Spleen (tissue), 11 donors: ENCODE measurements around the gene CBARP. TPM values are rescaled to one million over a fixed set of nuclear protein-coding genes. Genes with fewer than 3 reads are reported as not detected.

Source experiments
- DNase-seq: peaks from one replicate; pipeline ENCODE4 v3.0.0-alpha.2; 2020
- H3K27ac ChIP-seq, 8 donors: fragments of 200-600 bp; sonication (generic) in 7 of 8; 1 replicate in 4 of 8; 2 replicates in 4 of 8; pipeline versions ENCODE4 v1.5.0 to v1.8.0; 2016 to 2021; ENCODE audit warnings: inconsistent platforms in 4 of 8, mild to moderate bottlenecking in 4 of 8, moderate library complexity in 1 of 8
- H3K27me3 ChIP-seq, 7 donors: fragments of 200-600 bp; sonication (generic) in 6 of 7; replicated peaks in 1 of 7; 1 replicate in 4 of 7; 2 replicates in 3 of 7; pipeline versions ENCODE4 v1.5.0 to v1.8.0; 2016 to 2021; ENCODE audit warnings: inconsistent platforms in 3 of 7, mild to moderate bottlenecking in 1 of 7
- H3K36me3 ChIP-seq, 6 donors: fragments of 200-600 bp; sonication (generic) in 5 of 6; 1 replicate in 4 of 6; 2 replicates in 2 of 6; pipeline versions ENCODE4 v1.5.0 to v1.8.0; 2016 to 2021; ENCODE audit warnings: inconsistent platforms in 2 of 6
- H3K4me1 ChIP-seq, 6 donors: fragments of 200-600 bp; sonication (generic) in 5 of 6; 1 replicate in 3 of 6; 2 replicates in 3 of 6; pipeline versions ENCODE4 v1.5.0 to v1.8.0; 2016 to 2021; ENCODE audit warnings: inconsistent platforms in 3 of 6
- H3K4me3 ChIP-seq, 8 donors: fragments of 200-600 bp; sonication (generic) in 7 of 8; 1 replicate in 4 of 8; 2 replicates in 4 of 8; pipeline versions ENCODE4 v1.5.0 to v1.8.0; 2016 to 2021; ENCODE audit warnings: inconsistent platforms in 4 of 8, mild to moderate bottlenecking in 4 of 8, moderate library complexity in 2 of 8
- H3K9me3 ChIP-seq, 8 donors: fragments of 200-600 bp; sonication (generic) in 7 of 8; 1 replicate in 4 of 8; 2 replicates in 4 of 8; pipeline versions ENCODE4 v1.5.0 to v1.8.0; 2016 to 2021; ENCODE audit warnings: inconsistent platforms in 4 of 8
- POLR2A ChIP-seq, 3 donors: fragments of 450-650 bp; IDR thresholded peaks; one replicate each; pipeline ENCODE4 v1.5.1; 2017; ENCODE audit warnings: antibody characterized with exemption in 3 of 3, mild to moderate bottlenecking in 1 of 3
- POLR2AphosphoS5 ChIP-seq, 3 donors: sonication (generic); formaldehyde crosslinking; IDR thresholded peaks; one replicate each; pipeline ENCODE4 v1.5.1; 2017; ENCODE audit warnings: antibody characterized with exemption in 3 of 3
- WGBS, 5 donors: extraction: QIAGEN DNeasy Blood & Tissue Kit in 3 of 5; methylation state at CpG; one replicate each; pipeline versions ENCODE4 v1.1.5 to v1.1.7; 2013 to 2018; 5-methylcytosine and 5-hydroxymethylcytosine counted together
- intact Hi-C: fragments of 100-400 bp; cut with DNase I; formaldehyde crosslinking; loops from one replicate; pipeline ENCODE4 v1.15.0; 2023; ENCODE audit warnings: low total_unique reads
- polyA plus RNA-seq, 3 donors: library from polyadenylated mRNA; stranded (reverse); fragments of 200-250 nt; gene quantifications; one replicate each; pipeline ENCODE4 v1.2.1, GENCODE V29; 2013
- total RNA-seq, 7 donors: library from RNA; depleted of rRNA in 3 of 7; stranded (reverse); fragments of >200 nt in 3 of 7; fragmentation: NEBNext Ultra II Directional in 4 of 7; extraction: Animal tissue kit (Norgen Biotek cat#: 25700) in 4 of 7; gene quantifications; one replicate each; pipeline versions ENCODE4 v1.1.0 to v1.2.1, GENCODE V29; 2016 to 2021
- TF ChIP-seq, protein P1 (sequence below), 11 experiments: fragments of 200-600 bp in 7 of 11; fragments of 450-650 bp in 4 of 11; sonication (generic) in 4 of 11; IDR thresholded peaks in 8 of 11; conservative IDR thresholded peaks in 3 of 11; 1 replicate in 7 of 11; 2 replicates in 4 of 11; pipeline versions ENCODE4 v1.4.0 to v1.8.0; 2016 to 2021; ENCODE audit warnings: antibody characterized with exemption in 11 of 11, inconsistent platforms in 4 of 11, mild to moderate bottlenecking in 1 of 11
- donor health status: healthy with polysubstance abuse.
- donor health status: DM: no; HTN: no; CAD: no; lungs with moderate emphysema.
- donor health status: DM: no; HTN: no; CAD: no.
- donor health status: Bipolar disorder and iron deficiency.
- donor health status: healthy.
- donor health status: DM: no; HTN: no; CAD: no.
- donor health status: DM: yes; HTN: yes; CAD: no.

Gene CBARP
- total and polyA plus RNA-seq, 10 donors, result 0.05 to 1.2 (median 0.41) TPM; not detected in 2

DNA sequence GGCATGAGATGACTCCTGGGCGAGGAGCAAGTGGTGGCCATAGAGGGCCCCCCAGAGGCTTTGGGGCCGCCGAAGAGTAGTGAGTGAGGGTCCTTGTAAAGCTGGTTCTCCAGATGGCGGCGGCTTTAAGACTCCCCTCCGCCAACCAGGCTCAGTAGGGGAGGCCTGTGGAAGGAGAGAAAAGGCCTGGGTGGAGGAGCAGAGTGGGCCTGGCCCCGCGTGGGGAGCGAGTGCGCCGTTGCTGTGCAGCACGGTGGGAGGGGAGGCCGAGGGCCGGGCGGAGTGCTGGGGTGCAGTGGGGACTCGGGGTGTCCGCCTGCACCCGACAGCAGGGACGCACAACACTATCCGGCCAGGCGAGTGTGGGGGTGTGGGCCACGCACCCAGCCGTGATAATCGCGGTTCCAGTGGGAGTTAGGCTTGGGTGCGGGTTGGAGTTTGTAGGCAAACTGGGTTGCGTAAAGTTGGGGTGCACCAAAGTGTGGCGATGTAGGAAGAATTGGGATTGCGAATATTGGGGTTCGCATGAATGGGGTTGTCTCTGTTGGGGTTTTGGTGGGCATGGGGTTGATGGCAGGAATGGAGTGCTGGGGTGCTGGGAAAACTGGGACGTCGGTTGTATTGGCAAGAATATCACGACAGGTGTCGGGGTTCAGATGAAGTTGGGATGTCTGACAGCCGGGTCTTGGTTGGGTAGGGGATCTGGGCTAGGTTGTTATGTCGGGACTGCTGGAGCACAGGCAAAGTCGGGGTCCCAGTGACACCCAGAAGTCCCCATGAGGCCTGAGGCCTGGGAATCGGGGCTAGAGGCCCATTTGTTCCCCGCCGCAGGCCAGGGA, 30.6 kb upstream of the CBARP start:
- Histone ChIP-seq H3K27me3 (no peaks in the 10 kb centered on the region), H3K4me3 (peak overlapping the region in 6 of 8 donors; percentile 60 to 91 (median 82)), H3K9me3 (no peaks in the 10 kb centered on the region), H3K36me3 (peaks cover 4 to 34% (median 29%) of the 10 kb centered on the region in 6 donors), H3K27ac (peak overlapping the region; percentile 92 to 100 (median 100)), H3K4me1 (peaks cover 77 to 96% (median 94%) of the 10 kb centered on the region in 6 donors)
- 56 to 64% (median 58%) methylated on average over 40 of the region's 40 CpGs for WGBS, 5 donors
- peak; percentile 91 for DNase-seq
- intact Hi-C loops, result no loop called here
- no peak for TF ChIP-seq POLR2A (IDR thresholded peaks at IDR 0.05)
- TF ChIP-seq, protein P1, sequence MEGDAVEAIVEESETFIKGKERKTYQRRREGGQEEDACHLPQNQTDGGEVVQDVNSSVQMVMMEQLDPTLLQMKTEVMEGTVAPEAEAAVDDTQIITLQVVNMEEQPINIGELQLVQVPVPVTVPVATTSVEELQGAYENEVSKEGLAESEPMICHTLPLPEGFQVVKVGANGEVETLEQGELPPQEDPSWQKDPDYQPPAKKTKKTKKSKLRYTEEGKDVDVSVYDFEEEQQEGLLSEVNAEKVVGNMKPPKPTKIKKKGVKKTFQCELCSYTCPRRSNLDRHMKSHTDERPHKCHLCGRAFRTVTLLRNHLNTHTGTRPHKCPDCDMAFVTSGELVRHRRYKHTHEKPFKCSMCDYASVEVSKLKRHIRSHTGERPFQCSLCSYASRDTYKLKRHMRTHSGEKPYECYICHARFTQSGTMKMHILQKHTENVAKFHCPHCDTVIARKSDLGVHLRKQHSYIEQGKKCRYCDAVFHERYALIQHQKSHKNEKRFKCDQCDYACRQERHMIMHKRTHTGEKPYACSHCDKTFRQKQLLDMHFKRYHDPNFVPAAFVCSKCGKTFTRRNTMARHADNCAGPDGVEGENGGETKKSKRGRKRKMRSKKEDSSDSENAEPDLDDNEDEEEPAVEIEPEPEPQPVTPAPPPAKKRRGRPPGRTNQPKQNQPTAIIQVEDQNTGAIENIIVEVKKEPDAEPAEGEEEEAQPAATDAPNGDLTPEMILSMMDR (IDR thresholded peaks at IDR 0.05 in 8 of 11, conservative IDR thresholded peaks at IDR 0.05 in 3 of 11), result peak in 2 of 11 experiments; percentile 2 to 8
- TF ChIP-seq POLR2AphosphoS5 (IDR thresholded peaks at IDR 0.05), result peak in 1 of 3 donors; percentile 4

DNA sequence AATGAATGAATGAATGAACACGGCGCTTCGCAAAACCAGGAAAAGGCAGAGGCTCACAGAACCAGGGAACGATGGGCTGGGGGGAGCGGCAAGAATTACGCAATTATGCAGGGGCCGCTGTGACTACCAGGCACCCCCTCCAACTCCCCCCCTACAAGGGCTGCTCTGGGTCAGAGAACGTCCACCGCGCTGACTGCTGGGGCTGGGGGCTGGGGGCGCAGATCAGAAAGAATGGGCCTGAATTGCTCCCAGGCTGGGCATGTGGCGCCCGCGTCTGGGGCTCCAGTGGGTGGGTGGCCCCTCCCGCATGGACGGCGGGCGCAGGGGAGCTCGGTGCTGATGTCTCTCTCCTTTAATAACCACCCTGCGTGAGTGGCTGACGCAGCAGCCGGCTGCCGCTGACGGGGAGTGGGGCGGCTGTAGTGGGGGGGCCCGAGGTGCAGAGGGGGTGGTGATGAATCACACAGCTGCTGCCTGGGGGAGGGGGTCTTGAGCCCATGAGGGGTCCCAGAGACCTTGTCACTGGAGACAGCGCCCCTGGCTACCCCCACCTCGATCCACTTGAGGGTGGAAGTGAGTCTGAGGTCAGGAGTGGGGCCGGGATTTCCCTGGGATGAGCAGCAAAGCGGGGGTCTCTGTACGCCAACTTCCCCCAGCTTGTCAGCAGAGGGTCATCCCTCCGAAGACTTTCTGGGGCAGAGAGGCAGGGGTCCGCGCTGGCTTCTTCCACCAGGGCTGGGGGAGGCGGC, 29.8 kb upstream of the CBARP start:
- H3K27me3 ChIP-seq, result no peaks in the 10 kb centered on the region
- peak; percentile 87 for DNase-seq
- H3K4me3 ChIP-seq, result peak overlapping the region in 4 of 8 donors; percentile 57 to 90 (median 65)
- H3K27ac ChIP-seq, result peak overlapping the region in 3 of 8 donors; percentile 98 to 100 (median 100)
- peaks cover 0 to 26% (median 22%) of the 10 kb centered on the region in 6 donors for H3K36me3 ChIP-seq
- H3K4me1 ChIP-seq, result peaks cover 73 to 96% (median 94%) of the 10 kb centered on the region in 6 donors
- intact Hi-C loops, result loop anchor here (2.0 kb wide), 1 partner anchor 23 kb away; no protein-coding TSS in a partner anchor
- WGBS, 5 donors, result 25 to 33% (median 28%) methylated on average over 21 to 35 of the region's 35 CpGs
- TF ChIP-seq POLR2AphosphoS5 (IDR thresholded peaks at IDR 0.05) (no peak), POLR2A (IDR thresholded peaks at IDR 0.05) (no peak)
- TF ChIP-seq, protein P1 (IDR thresholded peaks at IDR 0.05 in 8 of 11, conservative IDR thresholded peaks at IDR 0.05 in 3 of 11), result no peak
- no peaks in the 10 kb centered on the region for H3K9me3 ChIP-seq

DNA sequence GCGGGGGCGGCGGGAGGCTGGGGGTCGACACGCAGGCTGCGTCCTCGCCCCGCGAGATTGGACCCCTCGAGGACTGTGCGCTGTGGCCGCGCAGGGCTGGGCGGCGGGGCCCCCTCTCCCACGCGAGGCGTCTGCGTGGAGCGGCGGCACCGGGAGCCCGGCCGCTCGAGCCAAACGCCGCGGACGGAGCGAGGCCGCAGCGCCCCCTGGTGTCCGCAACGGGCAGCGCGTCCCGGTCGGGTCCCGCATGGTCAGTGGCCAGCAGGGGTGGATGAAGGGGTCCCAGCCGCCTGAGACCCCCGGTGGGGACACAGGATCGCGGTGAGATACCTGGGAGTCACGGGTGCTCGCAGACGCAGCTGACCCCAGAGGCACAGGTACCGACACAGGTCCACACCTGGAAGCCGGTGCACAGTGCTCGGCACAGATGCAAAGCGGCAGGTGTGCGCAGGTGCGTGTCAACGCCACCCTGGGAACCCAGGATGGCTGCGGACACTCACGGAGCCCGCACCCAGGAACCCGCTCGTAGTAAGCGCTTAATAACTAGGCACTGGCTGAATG, 29.2 kb upstream of the CBARP start:
- no peaks in the 10 kb centered on the region for H3K9me3 ChIP-seq
- intact Hi-C loops, result loop anchor here (2.0 kb wide), 1 partner anchor 22 kb away; no protein-coding TSS in a partner anchor
- no peak for TF ChIP-seq POLR2A (IDR thresholded peaks at IDR 0.05)
- TF ChIP-seq POLR2AphosphoS5 (IDR thresholded peaks at IDR 0.05), result peak; percentile 61 to 74 (median 66)
- TF ChIP-seq, protein P1 (IDR thresholded peaks at IDR 0.05 in 8 of 11, conservative IDR thresholded peaks at IDR 0.05 in 3 of 11), result peak; percentile 93 to 99 (median 97)
- H3K27me3 ChIP-seq, result no peaks in the 10 kb centered on the region
- peaks cover 0 to 20% (median 15%) of the 10 kb centered on the region in 6 donors for H3K36me3 ChIP-seq
- WGBS, 5 donors, result 1 to 3% (median 1%) methylated on average over 13 to 59 of the region's 59 CpGs
- peak; percentile 97 for DNase-seq
- H3K27ac ChIP-seq, result peak overlapping the region; percentile 74 to 100 (median 92)
- H3K4me3 ChIP-seq, result peak overlapping the region; percentile 47 to 90 (median 58)
- H3K4me1 ChIP-seq, result peaks cover 73 to 96% (median 94%) of the 10 kb centered on the region in 6 donors
